NCI-H446 (cell line): ENCODE results near the gene EPHB3.

ENCODE experiments used
- DNase-seq, 2 experiments: peaks; one replicate each; lab custom pipeline; 2025; lab: John Stamatoyannopoulos, UW

Gene EPHB3

GRCh38 chr3:184579513-184579912 lies 17.9 kb downstream of the EPHB3 start:
- no peak for DNase-seq

- DNase-seq = no peak
Observed at GRCh38 chr3:184580376-184580775, 18.8 kb downstream of the EPHB3 start.

GRCh38 chr3:184581331-184581855 lies 19.8 kb downstream of the EPHB3 start:
- DNase-seq = no peak

GRCh38 chr3:184582646-184583577 lies 21.3 kb downstream of the EPHB3 start:
- DNase-seq = no peak

- no peak for DNase-seq
Observed at GRCh38 chr3:184583578-184584451, 22.2 kb downstream of the EPHB3 start.

GRCh38 chr3:184584464-184584891 lies 22.9 kb downstream of the EPHB3 start:
- DNase-seq = no peak

GRCh38 chr3:184585545-184585944 lies 24.0 kb downstream of the EPHB3 start:
- no peak for DNase-seq

GRCh38 chr3:184586851-184587250 lies 25.3 kb downstream of the EPHB3 start:
- no peak for DNase-seq

GRCh38 chr3:184588776-184589175 lies 27.2 kb downstream of the EPHB3 start:
- DNase-seq = no peak

- no peak for DNase-seq
Observed at GRCh38 chr3:184590795-184591194, 29.2 kb downstream of the EPHB3 start.

- DNase-seq = no peak
Observed at GRCh38 chr3:184591789-184592188, 30.2 kb downstream of the EPHB3 start.

- no peak for DNase-seq
Observed at GRCh38 chr3:184592371-184593219, 31.0 kb downstream of the EPHB3 start.

- DNase-seq = no peak
Observed at GRCh38 chr3:184593220-184593927, 31.8 kb downstream of the EPHB3 start.

GRCh38 chr3:184593928-184594303 lies 32.3 kb downstream of the EPHB3 start:
- no peak for DNase-seq

GRCh38 chr3:184594371-184595001 lies 32.9 kb downstream of the EPHB3 start:
- no peak for DNase-seq

- DNase-seq = no peak
Observed at GRCh38 chr3:184595726-184596125, 34.1 kb downstream of the EPHB3 start.

GRCh38 chr3:184596233-184596632 lies 34.6 kb downstream of the EPHB3 start:
- no peak for DNase-seq

- no peak for DNase-seq
Observed at GRCh38 chr3:184596886-184597575, 35.4 kb downstream of the EPHB3 start.

GRCh38 chr3:184597829-184598573 lies 36.4 kb downstream of the EPHB3 start:
- no peak for DNase-seq
